Nephron (organoid): ENCODE results near the gene KCNG2.
"Not testable (repeated sequence)": the region's sequence is repeated elsewhere in the genome, so short reads cannot be mapped to it uniquely, and the experiment has no call there.

Experiments used
- H3K27ac Mint-ChIP-seq, 3 experiments: 2 replicates each; pipeline ENCODE4 v1.8.0; 2020; ENCODE audit warnings: mixed read lengths in 3 of 3, mild to moderate bottlenecking in 2 of 3, moderate library complexity in 1 of 3
- H3K27me3 Mint-ChIP-seq: 2 replicates; pipeline ENCODE4 v1.8.0; 2021; ENCODE audit warnings: low read depth, mild to moderate bottlenecking, moderate library complexity, mixed read lengths
- H3K36me3 Mint-ChIP-seq: 2 replicates; pipeline ENCODE4 v1.8.0; 2020; ENCODE audit warnings: low read depth, mixed read lengths
- H3K4me1 Mint-ChIP-seq: 2 replicates; pipeline ENCODE4 v1.8.0; 2020; ENCODE audit warnings: mixed read lengths
- H3K4me3 Mint-ChIP-seq, 3 experiments: 2 replicates each; pipeline ENCODE4 v1.8.0; 2020; ENCODE audit warnings: mild to moderate bottlenecking in 3 of 3, mixed read lengths in 3 of 3, moderate library complexity in 2 of 3
- H3K9me3 Mint-ChIP-seq: 2 replicates; pipeline ENCODE4 v1.8.0; 2020; ENCODE audit warnings: mixed read lengths
- CTCF ChIP-seq, 3 experiments: fragments of 200-600 bp; sonication (generic); IDR thresholded peaks; one replicate each; pipeline ENCODE4 v1.5.0; 2021; ENCODE audit warnings: antibody characterized with exemption in 3 of 3; ENCODE audit not compliant: unreplicated experiment in 3 of 3

Gene KCNG2

GRCh38 chr18:79875531-79875919 lies 77.8 kb downstream of the KCNG2 start:
- peaks cover 7% of the 10 kb centered on the region for H3K9me3 Mint-ChIP-seq
- no peak for TF ChIP-seq CTCF (IDR thresholded peaks at IDR 0.05; ENCODE audit: unreplicated experiment in 3 of 3)
- H3K4me3 Mint-ChIP-seq: no peak overlapping the region
- H3K4me1 Mint-ChIP-seq: peaks cover 12% of the 10 kb centered on the region
- no peak overlapping the region for H3K27ac Mint-ChIP-seq
- no peaks in the 10 kb centered on the region for H3K36me3 Mint-ChIP-seq
- H3K27me3 Mint-ChIP-seq: peaks cover 14% of the 10 kb centered on the region

GRCh38 chr18:79875931-79876461 lies 78.3 kb downstream of the KCNG2 start:
- TF ChIP-seq CTCF (IDR thresholded peaks at IDR 0.05; ENCODE audit: unreplicated experiment in 3 of 3): no peak
- Mint-ChIP-seq H3K4me3 (no peak overlapping the region), H3K27ac (no peak overlapping the region), H3K36me3 (no peaks in the 10 kb centered on the region), H3K9me3 (peaks cover 7% of the 10 kb centered on the region), H3K27me3 (peaks cover 14% of the 10 kb centered on the region), H3K4me1 (peaks cover 10% of the 10 kb centered on the region)

- no peak overlapping the region for H3K27ac Mint-ChIP-seq
- peaks cover 10% of the 10 kb centered on the region for H3K4me1 Mint-ChIP-seq
- peaks cover 7% of the 10 kb centered on the region for H3K9me3 Mint-ChIP-seq
- H3K27me3 Mint-ChIP-seq: peaks cover 14% of the 10 kb centered on the region
- H3K4me3 Mint-ChIP-seq: no peak overlapping the region
- H3K36me3 Mint-ChIP-seq: no peaks in the 10 kb centered on the region
- no peak for TF ChIP-seq CTCF (IDR thresholded peaks at IDR 0.05; ENCODE audit: unreplicated experiment in 3 of 3)
Observed at GRCh38 chr18:79876497-79876896, 78.8 kb downstream of the KCNG2 start.

- Mint-ChIP-seq H3K27ac (no peak overlapping the region), H3K36me3 (peaks cover 4% of the 10 kb centered on the region), H3K27me3 (peaks cover 14% of the 10 kb centered on the region), H3K9me3 (peaks cover 14% of the 10 kb centered on the region), H3K4me3 (no peak overlapping the region), H3K4me1 (peaks cover 9% of the 10 kb centered on the region)
- no peak for TF ChIP-seq CTCF (IDR thresholded peaks at IDR 0.05; ENCODE audit: unreplicated experiment in 3 of 3)
Observed at GRCh38 chr18:79877163-79878091, 79.7 kb downstream of the KCNG2 start.

- H3K4me3 Mint-ChIP-seq, H3K27ac Mint-ChIP-seq, H3K4me1 Mint-ChIP-seq: not testable (repeated sequence)
Observed at GRCh38 chr18:79878246-79878645, 80.5 kb downstream of the KCNG2 start.

GRCh38 chr18:79878741-79879378 lies 81.1 kb downstream of the KCNG2 start:
- Mint-ChIP-seq H3K4me3 (no peak overlapping the region), H3K27ac (no peak overlapping the region), H3K4me1 (peaks cover 4% of the 10 kb centered on the region), H3K9me3 (peaks cover 14% of the 10 kb centered on the region), H3K36me3 (peaks cover 4% of the 10 kb centered on the region), H3K27me3 (peaks cover 6% of the 10 kb centered on the region)
- no peak for TF ChIP-seq CTCF (IDR thresholded peaks at IDR 0.05; ENCODE audit: unreplicated experiment in 3 of 3)

More at GRCh38 chr18:79878246-79878645, 80.5 kb downstream of the KCNG2 start:
- peaks cover 11% of the 10 kb centered on the region for H3K27me3 Mint-ChIP-seq
- peaks cover 14% of the 10 kb centered on the region for H3K9me3 Mint-ChIP-seq
- H3K36me3 Mint-ChIP-seq: not testable (repeated sequence)
